ENCODE measurements around the gene PAGR1.

PAGR1 gene

DNA sequence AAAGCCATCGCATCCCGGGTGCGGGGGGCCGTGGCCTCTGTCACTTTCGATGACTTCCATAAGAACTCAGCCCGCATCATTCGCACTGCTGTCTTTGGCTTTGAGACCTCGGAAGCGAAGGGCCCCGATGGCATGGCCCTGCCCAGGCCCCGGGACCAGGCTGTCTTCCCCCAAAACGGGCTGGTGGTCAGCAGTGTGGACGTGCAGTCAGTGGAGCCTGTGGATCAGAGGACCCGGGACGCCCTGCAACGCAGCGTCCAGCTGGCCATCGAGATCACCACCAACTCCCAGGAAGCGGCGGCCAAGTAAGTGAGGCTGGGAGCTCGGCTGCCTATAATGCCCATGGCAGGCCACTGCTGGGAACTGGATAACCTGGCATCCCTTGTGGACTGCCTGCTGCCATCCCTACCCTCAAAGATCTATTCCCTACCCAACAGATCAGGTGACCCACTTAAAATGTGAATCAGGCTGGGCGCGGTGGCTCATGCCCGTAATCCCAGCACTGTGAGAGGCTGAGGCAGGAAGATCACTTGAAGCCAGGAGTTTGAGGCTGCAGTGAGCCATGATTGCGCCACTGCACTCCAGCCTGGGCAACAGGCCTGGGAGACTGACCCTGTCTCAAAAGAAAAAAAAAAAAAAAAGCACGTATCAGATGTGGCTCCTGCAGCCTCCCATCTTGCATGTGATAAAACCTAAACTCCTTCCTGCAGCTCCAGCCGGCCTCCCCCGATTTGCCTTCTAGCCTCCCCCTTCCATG lies 28.8 kb downstream of the PAGR1 start:
- peaks cover 53 to 75% of the 10 kb centered on the region in 2 donors for H3K36me3 ChIP-seq (ENCODE audit: control insufficient read depth in 1 of 2, insufficient read depth in 2 of 2, low read length in 2 of 2)

DNA sequence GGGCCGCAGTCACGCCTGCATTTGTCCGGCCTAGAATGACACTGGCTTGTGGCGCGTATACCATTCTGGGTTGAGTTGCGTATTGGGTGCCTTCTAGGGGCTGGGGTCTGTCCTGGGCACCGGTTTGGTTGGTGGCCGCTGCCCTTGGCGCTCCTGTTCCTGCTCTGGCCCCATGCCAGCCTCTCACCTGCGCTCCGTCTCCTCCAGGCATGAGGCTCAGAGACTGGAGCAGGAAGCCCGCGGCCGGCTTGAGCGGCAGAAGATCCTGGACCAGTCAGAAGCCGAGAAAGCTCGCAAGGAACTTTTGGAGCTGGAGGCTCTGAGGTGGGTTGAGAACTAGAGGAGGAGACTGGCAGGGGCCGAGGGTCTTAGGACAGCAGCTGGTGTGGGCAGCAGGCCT lies 29.7 kb downstream of the PAGR1 start:
- peaks cover 44 to 66% of the 10 kb centered on the region in 2 donors for H3K36me3 ChIP-seq (ENCODE audit: control insufficient read depth in 1 of 2, insufficient read depth in 2 of 2, low read length in 2 of 2)
- H3K27me3 ChIP-seq (ENCODE audit: low read depth, low read length): no peaks in the 10 kb centered on the region
- H3K9me3 ChIP-seq (ENCODE audit: control insufficient read depth in 1 of 2, low read length in 2 of 2): no peaks in the 10 kb centered on the region
- peaks cover 0 to 32% of the 10 kb centered on the region in 2 donors for H3K4me1 ChIP-seq (ENCODE audit: control insufficient read depth in 1 of 2, insufficient read depth in 2 of 2, low read length in 2 of 2)
- H3K27ac ChIP-seq (ENCODE audit: low read length): no peak overlapping the region
- H3K4me3 ChIP-seq (ENCODE audit: low read depth in 1 of 2, low read length in 2 of 2): no peak overlapping the region

More for the DNA sequence above, 28.8 kb downstream of the PAGR1 start:
- no peak overlapping the region for H3K27ac ChIP-seq (ENCODE audit: low read length)
- H3K9me3 ChIP-seq (ENCODE audit: control insufficient read depth in 1 of 2, low read length in 2 of 2): no peaks in the 10 kb centered on the region
- H3K4me3 ChIP-seq (ENCODE audit: low read depth in 1 of 2, low read length in 2 of 2): no peak overlapping the region
- H3K27me3 ChIP-seq (ENCODE audit: low read depth, low read length): no peaks in the 10 kb centered on the region
- peaks cover 0 to 30% of the 10 kb centered on the region in 2 donors for H3K4me1 ChIP-seq (ENCODE audit: control insufficient read depth in 1 of 2, insufficient read depth in 2 of 2, low read length in 2 of 2)

DNA sequence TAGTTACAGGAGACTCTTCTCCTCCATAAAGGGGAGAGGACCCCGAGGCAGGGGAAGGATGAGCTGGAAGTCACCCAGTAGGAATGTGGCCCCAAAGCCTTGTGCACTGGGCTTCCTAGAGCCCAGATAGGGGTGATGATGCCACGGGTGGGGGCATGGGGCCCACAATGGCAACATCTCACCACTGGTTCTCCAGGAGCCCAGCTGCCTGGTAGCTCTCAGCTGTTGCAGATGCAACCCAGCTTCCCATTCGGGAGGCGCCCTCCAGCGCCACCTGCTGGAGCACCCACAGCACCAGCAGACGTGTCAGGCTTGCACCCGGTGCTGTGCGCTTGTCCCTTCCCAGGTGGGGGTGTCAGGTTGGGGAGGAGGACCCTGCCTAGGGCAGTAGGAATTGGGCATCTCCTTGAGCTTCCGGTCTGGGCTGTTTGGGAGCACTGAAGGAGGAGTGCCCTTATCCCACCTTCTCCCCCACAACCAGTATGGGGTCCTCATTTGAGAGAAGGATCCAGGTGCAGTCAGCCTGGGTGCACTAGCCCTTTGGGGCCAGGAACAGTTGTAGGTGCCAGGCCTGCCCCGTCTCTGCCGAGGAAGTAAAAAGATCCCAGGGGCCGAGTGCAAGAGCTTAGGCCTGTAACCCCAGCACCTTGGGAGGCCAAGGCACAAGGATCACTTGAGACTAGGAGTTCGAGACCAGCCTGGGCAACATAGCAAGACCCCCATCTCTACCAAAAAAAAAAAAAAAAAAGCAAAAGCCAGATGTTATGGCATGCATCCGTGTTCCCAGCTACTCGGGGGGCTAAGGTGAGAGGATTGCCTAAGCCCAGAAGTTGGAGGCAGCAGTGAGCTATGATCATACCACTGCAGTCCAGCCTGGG lies 32.7 kb downstream of the PAGR1 start:
- Histone ChIP-seq H3K27ac (ENCODE audit: low read length) (no peak overlapping the region), H3K4me1 (ENCODE audit: control insufficient read depth in 1 of 2, insufficient read depth in 2 of 2, low read length in 2 of 2) (peaks cover 0 to 32% of the 10 kb centered on the region in 2 donors), H3K36me3 (ENCODE audit: control insufficient read depth in 1 of 2, insufficient read depth in 2 of 2, low read length in 2 of 2) (peaks cover 23 to 40% of the 10 kb centered on the region in 2 donors), H3K9me3 (ENCODE audit: control insufficient read depth in 1 of 2, low read length in 2 of 2) (no peaks in the 10 kb centered on the region), H3K27me3 (ENCODE audit: low read depth, low read length) (no peaks in the 10 kb centered on the region), H3K4me3 (ENCODE audit: low read depth in 1 of 2, low read length in 2 of 2) (no peak overlapping the region)

DNA sequence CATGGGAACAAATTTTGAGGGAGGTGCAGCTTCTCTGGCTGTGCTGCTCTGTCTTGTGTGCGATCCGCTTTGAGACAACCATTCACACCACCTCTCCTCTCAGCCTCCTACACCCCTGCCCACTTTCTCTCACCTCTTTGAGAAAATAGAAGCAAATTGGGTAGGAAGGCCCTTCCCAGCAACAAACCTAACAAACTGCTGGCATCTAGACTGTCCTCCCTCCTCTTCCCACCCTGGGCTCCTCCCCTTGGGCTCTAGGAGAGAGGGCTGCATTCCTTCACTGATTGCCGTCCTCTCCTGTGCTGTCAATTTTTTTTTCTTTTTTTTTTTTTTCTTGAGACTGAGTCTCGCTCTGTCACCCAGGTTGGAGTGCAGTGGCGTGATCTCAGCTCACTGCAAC lies 33.6 kb downstream of the PAGR1 start:
- H3K4me3 ChIP-seq (ENCODE audit: low read depth in 1 of 2, low read length in 2 of 2): no peak overlapping the region
- H3K27ac ChIP-seq (ENCODE audit: low read length): no peak overlapping the region
- peaks cover 18 to 31% of the 10 kb centered on the region in 2 donors for H3K36me3 ChIP-seq (ENCODE audit: control insufficient read depth in 1 of 2, insufficient read depth in 2 of 2, low read length in 2 of 2)
- no peaks in the 10 kb centered on the region for H3K27me3 ChIP-seq (ENCODE audit: low read depth, low read length)
- H3K4me1 ChIP-seq (ENCODE audit: control insufficient read depth in 1 of 2, insufficient read depth in 2 of 2, low read length in 2 of 2): peaks cover 0 to 32% of the 10 kb centered on the region in 2 donors
- H3K9me3 ChIP-seq (ENCODE audit: control insufficient read depth in 1 of 2, low read length in 2 of 2): no peaks in the 10 kb centered on the region

DNA sequence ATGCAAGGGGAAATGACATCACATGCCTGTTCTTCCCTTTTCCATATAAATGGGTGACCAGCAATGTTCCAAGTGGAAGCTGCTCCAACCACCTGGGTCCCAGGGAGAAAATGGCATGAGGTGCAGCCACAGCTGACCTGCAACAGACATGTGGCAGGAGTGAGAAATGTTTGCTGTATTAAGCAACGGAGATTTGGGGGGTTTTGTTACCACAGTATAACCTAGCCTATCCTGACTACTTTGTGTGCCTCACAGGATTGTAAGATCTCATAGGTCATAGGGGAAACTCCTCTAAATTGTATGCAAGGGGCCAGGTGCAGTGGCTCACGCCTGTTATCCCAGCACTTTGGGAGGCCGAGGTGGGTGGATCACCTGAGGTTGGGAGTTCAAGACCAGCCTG lies 35.0 kb downstream of the PAGR1 start:
- Histone ChIP-seq H3K27me3 (ENCODE audit: low read depth, low read length) (no peaks in the 10 kb centered on the region), H3K4me3 (ENCODE audit: low read depth in 1 of 2, low read length in 2 of 2) (no peak overlapping the region), H3K4me1 (ENCODE audit: control insufficient read depth in 1 of 2, insufficient read depth in 2 of 2, low read length in 2 of 2) (peaks cover 0 to 19% of the 10 kb centered on the region in 2 donors), H3K36me3 (ENCODE audit: control insufficient read depth in 1 of 2, insufficient read depth in 2 of 2, low read length in 2 of 2) (peaks cover 12 to 16% of the 10 kb centered on the region in 2 donors), H3K27ac (ENCODE audit: low read length) (no peak overlapping the region), H3K9me3 (ENCODE audit: control insufficient read depth in 1 of 2, low read length in 2 of 2) (no peaks in the 10 kb centered on the region)

DNA sequence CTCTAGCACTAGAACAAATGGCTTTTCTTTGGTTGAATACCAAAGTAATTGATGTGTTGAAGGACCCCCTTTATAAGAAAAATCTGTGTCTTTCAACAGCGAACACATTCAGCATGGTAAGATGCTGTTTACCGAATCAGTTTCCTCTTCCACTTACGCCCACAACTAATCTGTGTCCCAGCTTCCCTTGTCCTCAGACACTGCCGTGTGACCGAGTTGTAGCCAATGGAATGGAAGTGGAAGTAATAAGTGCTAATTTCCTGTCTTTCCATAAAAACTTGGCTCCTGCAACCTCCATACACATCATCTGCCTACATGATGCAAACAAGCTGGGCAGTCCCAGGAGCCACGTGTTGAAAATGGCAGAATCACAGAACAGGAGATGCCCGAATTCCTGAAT lies 36.7 kb downstream of the PAGR1 start:
- H3K4me3 ChIP-seq (ENCODE audit: low read depth in 1 of 2, low read length in 2 of 2): no peak overlapping the region
- H3K27ac ChIP-seq (ENCODE audit: low read length): no peak overlapping the region
- peaks cover 2 to 3% of the 10 kb centered on the region in 2 donors for H3K36me3 ChIP-seq (ENCODE audit: control insufficient read depth in 1 of 2, insufficient read depth in 2 of 2, low read length in 2 of 2)
- no peaks in the 10 kb centered on the region for H3K9me3 ChIP-seq (ENCODE audit: control insufficient read depth in 1 of 2, low read length in 2 of 2)
- H3K4me1 ChIP-seq (ENCODE audit: control insufficient read depth in 1 of 2, insufficient read depth in 2 of 2, low read length in 2 of 2): peaks cover 0 to 16% of the 10 kb centered on the region in 2 donors
- no peaks in the 10 kb centered on the region for H3K27me3 ChIP-seq (ENCODE audit: low read depth, low read length)

DNA sequence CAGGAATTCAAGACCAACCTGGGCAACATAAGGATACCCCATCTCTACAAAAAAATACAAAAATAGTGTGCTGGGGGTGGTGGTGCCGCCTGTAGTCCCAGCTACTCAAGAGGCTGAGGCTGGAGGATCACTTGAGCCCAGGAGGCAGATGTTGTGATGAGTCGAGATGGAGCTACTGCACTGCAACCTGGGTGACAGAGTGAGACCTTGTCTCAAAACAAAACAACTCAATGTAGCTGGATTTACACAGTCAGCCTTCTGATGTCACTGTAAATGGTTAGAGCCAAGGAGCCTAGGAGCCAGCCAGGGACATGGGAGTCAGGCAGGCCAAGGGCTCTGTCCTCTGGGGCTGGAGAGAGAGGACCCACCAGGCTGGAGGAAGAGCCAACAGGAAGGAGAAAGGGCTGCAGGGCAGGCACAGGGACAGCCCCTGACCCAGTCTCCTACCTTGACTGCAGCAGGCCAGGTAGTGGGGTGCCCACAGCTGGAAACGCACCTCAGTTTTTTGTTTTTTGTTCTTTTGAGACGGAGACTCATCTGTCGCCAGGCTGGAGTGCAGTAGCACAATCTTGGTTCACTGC lies 38.7 kb downstream of the PAGR1 start:
- no peaks in the 10 kb centered on the region for H3K27me3 ChIP-seq (ENCODE audit: low read depth, low read length)
- H3K4me1 ChIP-seq (ENCODE audit: control insufficient read depth in 1 of 2, insufficient read depth in 2 of 2, low read length in 2 of 2): peaks cover 0 to 4% of the 10 kb centered on the region in 2 donors
- H3K9me3 ChIP-seq (ENCODE audit: control insufficient read depth in 1 of 2, low read length in 2 of 2): no peaks in the 10 kb centered on the region
- H3K36me3 ChIP-seq (ENCODE audit: control insufficient read depth in 1 of 2, insufficient read depth in 2 of 2, low read length in 2 of 2): peaks cover 6 to 15% of the 10 kb centered on the region in 2 donors
- H3K27ac ChIP-seq (ENCODE audit: low read length): no peak overlapping the region
- H3K4me3 ChIP-seq (ENCODE audit: low read depth in 1 of 2, low read length in 2 of 2): no peak overlapping the region

DNA sequence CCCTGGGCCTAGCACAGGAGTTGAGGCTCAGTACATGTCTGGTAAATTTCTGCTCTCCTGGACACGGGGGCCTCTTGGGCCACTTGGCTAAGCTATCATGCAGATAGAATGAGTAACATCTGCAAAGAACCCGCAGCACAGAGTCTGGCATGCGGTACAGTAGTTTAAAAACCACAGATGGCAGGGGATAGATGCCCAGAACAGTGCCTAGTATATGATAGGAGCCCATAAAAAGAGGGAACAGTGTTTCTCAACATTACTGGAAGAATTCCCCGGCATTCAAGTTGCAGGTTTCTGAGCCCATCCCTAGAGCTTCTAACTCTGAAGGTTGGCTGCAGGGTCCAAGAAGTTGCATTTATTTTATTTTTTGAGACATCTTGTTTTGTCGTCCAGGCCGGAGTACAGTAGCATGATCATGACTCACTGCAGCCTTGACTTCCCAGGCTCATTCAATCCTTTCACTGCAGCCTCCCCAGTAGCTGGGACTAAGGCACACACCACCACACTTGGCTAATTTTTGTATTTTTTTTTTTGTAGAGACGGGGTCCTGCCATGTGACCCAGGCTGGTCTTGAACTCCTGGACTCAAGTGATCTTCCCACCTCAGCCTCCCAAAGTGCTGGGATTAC lies 41.3 kb downstream of the PAGR1 start:
- peaks cover 16 to 32% of the 10 kb centered on the region in 2 donors for H3K36me3 ChIP-seq (ENCODE audit: control insufficient read depth in 1 of 2, insufficient read depth in 2 of 2, low read length in 2 of 2)
- no peak overlapping the region for H3K27ac ChIP-seq (ENCODE audit: low read length)

DNA sequence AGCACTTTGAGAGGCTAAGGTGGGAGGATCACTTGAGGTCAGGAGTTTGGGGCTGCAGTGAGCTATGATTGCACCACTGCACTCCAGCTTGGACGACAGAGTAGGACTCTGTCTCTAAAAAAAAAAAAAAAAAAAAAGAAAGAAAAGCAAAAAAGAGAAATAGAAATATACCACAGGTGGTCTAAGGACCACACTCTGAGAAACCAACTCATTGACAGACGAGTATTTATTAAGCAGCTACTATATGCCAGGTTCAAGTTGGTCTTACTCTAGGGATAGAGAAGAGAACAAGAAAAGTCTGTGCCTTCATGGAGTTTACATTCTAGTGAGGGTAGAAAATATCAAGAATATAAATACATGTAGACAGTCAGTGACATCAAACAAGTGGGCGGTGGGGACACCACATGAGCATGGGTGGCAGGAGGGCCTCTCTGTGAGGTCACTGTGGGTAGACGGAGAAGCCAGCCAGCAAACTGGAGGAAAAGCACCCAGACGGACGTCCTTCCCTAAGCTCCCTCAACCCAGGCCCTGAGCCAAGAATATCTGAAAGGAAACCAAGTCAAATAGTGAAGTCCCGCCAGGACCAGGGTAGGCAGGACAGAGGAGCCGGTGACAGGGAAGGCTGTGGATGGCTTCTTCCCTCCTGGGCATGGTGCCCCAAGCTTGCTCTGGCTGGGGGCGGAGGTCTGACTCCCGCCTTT lies 42.3 kb downstream of the PAGR1 start:
- H3K9me3 ChIP-seq (ENCODE audit: control insufficient read depth in 1 of 2, low read length in 2 of 2): no peaks in the 10 kb centered on the region
- peaks cover 16 to 32% of the 10 kb centered on the region in 2 donors for H3K36me3 ChIP-seq (ENCODE audit: control insufficient read depth in 1 of 2, insufficient read depth in 2 of 2, low read length in 2 of 2)
- H3K4me3 ChIP-seq (ENCODE audit: low read depth in 1 of 2, low read length in 2 of 2): no peak overlapping the region
- no peak overlapping the region for H3K27ac ChIP-seq (ENCODE audit: low read length)
- H3K27me3 ChIP-seq (ENCODE audit: low read depth, low read length): no peaks in the 10 kb centered on the region
- H3K4me1 ChIP-seq (ENCODE audit: control insufficient read depth in 1 of 2, insufficient read depth in 2 of 2, low read length in 2 of 2): peaks cover 5 to 18% of the 10 kb centered on the region in 2 donors

More for the DNA sequence above, 41.3 kb downstream of the PAGR1 start:
- H3K9me3 ChIP-seq (ENCODE audit: control insufficient read depth in 1 of 2, low read length in 2 of 2): no peaks in the 10 kb centered on the region
- no peak overlapping the region for H3K4me3 ChIP-seq (ENCODE audit: low read depth in 1 of 2, low read length in 2 of 2)
- peaks cover 5 to 15% of the 10 kb centered on the region in 2 donors for H3K4me1 ChIP-seq (ENCODE audit: control insufficient read depth in 1 of 2, insufficient read depth in 2 of 2, low read length in 2 of 2)
- no peaks in the 10 kb centered on the region for H3K27me3 ChIP-seq (ENCODE audit: low read depth, low read length)

DNA sequence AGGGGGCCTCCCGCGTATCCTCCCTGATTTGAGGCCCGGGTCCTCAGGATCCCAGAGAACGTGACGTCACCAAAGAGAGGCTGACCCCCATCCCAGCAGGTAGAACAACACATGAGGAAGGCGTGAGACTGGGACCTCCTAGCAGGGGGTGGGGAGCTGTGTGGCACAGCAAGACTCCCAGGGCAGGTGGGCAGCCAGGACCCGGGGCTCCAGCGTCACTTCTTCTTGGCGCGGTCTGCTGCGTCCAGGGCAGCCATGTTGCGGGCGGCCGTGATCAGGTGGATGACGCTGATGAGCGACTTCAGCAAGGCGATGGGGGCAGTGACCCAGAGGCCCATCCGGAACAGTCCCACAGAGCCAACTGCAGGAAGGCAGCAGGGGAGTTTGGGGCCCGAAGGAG lies 43.0 kb downstream of the PAGR1 start:
- H3K4me3 ChIP-seq (ENCODE audit: low read depth in 1 of 2, low read length in 2 of 2): no peak overlapping the region
- H3K9me3 ChIP-seq (ENCODE audit: control insufficient read depth in 1 of 2, low read length in 2 of 2): no peaks in the 10 kb centered on the region
- H3K36me3 ChIP-seq (ENCODE audit: control insufficient read depth in 1 of 2, insufficient read depth in 2 of 2, low read length in 2 of 2): peaks cover 16 to 32% of the 10 kb centered on the region in 2 donors
- H3K27me3 ChIP-seq (ENCODE audit: low read depth, low read length): no peaks in the 10 kb centered on the region
- H3K4me1 ChIP-seq (ENCODE audit: control insufficient read depth in 1 of 2, insufficient read depth in 2 of 2, low read length in 2 of 2): peaks cover 5 to 23% of the 10 kb centered on the region in 2 donors
- H3K27ac ChIP-seq (ENCODE audit: low read length): no peak overlapping the region
